ENCODE data around the gene ABCA1. TPM values are rescaled to one million over a fixed set of nuclear protein-coding genes. Genes with fewer than 3 reads are reported as not detected.

ABCA1 gene
- total and polyA plus RNA-seq, 2 of the 13 experiments (the other 11 are each of a cell fraction or from before 2014, with no cell fraction given): 26.8 to 63.8 TPM

- no peak for TF ChIP-seq ZNF550 (CRISPR knock-in tag; IDR thresholded peaks at IDR 0.05; ENCODE audit: borderline replicate concordance)
- no peak for TF ChIP-seq ARNTL (CRISPR knock-in tag; IDR thresholded peaks at IDR 0.05)
- TF ChIP-seq ZNF33A (CRISPR knock-in tag; IDR thresholded peaks at IDR 0.05; ENCODE audit: borderline replicate concordance): 0 out of 2 replicates have a peak, but pooled peaks have one; percentile 44
- no peak for TF ChIP-seq ZSCAN29 (CRISPR knock-in tag; conservative IDR thresholded peaks at IDR 0.05)
- TF ChIP-seq ZNF136 (CRISPR knock-in tag; IDR thresholded peaks at IDR 0.05; ENCODE audit: low read depth): no peak
- no peak for TF ChIP-seq RARG (CRISPR knock-in tag; IDR thresholded peaks at IDR 0.05; ENCODE audit: low read depth)
- no peak for TF ChIP-seq ZSCAN22 (CRISPR knock-in tag; IDR thresholded peaks at IDR 0.05)
- no peak for TF ChIP-seq JARID2 (CRISPR knock-in tag; IDR thresholded peaks at IDR 0.05; ENCODE audit: insufficient replicate concordance)
- no peak for TF ChIP-seq KDM1A (CRISPR knock-in tag; IDR thresholded peaks at IDR 0.05)
- TF ChIP-seq GLMP (CRISPR knock-in tag; IDR thresholded peaks at IDR 0.05; ENCODE audit: borderline replicate concordance): no peak
- TF ChIP-seq ZNF562 (CRISPR knock-in tag; IDR thresholded peaks at IDR 0.05; ENCODE audit: borderline replicate concordance): no peak
- no peak for TF ChIP-seq TEF (CRISPR knock-in tag; IDR thresholded peaks at IDR 0.05)
- TF ChIP-seq FOXK2 (IDR thresholded peaks at IDR 0.05): no peak
- TF ChIP-seq CTCF (CRISPR knock-in tag; IDR thresholded peaks at IDR 0.05): peak; percentile 18; the same call in 1 of the 2 replicates
- TF ChIP-seq SNAPC4 (CRISPR knock-in tag; IDR thresholded peaks at IDR 0.05): 0 out of 2 replicates have a peak, but pooled peaks have one; percentile 23
- TF ChIP-seq NR1H2 (CRISPR knock-in tag; IDR thresholded peaks at IDR 0.05; ENCODE audit: borderline replicate concordance, low read depth): no peak
- no peak for TF ChIP-seq IKZF4 (CRISPR knock-in tag; IDR thresholded peaks at IDR 0.05; ENCODE audit: borderline replicate concordance, low read depth, not compliant biosample characterization)
- TF ChIP-seq NBN (conservative IDR thresholded peaks at IDR 0.05): no peak
- TF ChIP-seq, protein P1, sequence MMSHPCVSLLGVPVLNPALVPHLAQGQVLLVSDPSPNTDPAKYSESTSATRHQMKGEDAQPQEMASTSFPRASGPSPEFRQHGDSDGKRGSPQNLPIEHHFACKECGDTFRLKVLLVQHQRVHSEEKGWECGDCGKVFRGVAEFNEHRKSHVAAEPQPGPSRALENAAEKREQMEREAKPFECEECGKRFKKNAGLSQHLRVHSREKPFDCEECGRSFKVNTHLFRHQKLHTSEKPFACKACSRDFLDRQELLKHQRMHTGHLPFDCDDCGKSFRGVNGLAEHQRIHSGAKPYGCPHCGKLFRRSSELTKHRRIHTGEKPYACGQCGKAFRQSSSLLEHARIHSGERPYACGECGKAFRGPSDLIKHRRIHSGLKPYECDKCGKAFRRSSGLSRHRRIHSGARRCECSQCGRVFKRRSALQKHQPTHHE (CRISPR knock-in tag; IDR thresholded peaks at IDR 0.05; ENCODE audit: borderline replicate concordance): no peak
Observed at GRCh38 chr9:104747565-104748358, 180.2 kb downstream of the ABCA1 start, which contains the start of gene NIPSNAP3A (continued).
